Activated CD4-positive, alpha-beta T cell treated with anti-CD3 and anti-CD28 coated beads for 48 hours (primary cell): Measurements from ENCODE around the gene TAL1.

Experiments
- DNase-seq: peaks from one replicate; pipeline ENCODE4 v3.0.0-alpha.2; 2020

Gene TAL1

GRCh38 chr1:47186267-47187185 is 45.5 kb downstream of the TAL1 start:
- DNase-seq = no peak

- no peak for DNase-seq
Measured at GRCh38 chr1:47184822-47185677, 47.0 kb downstream of the TAL1 start.

GRCh38 chr1:47184090-47184821 is 47.8 kb downstream of the TAL1 start:
- no peak for DNase-seq

GRCh38 chr1:47183308-47184089 is 48.5 kb downstream of the TAL1 start:
- DNase-seq = no peak

GRCh38 chr1:47182676-47183235 is 49.3 kb downstream of the TAL1 start:
- DNase-seq = no peak

GRCh38 chr1:47181955-47182675 is 49.9 kb downstream of the TAL1 start:
- no peak for DNase-seq

GRCh38 chr1:47181095-47181954 is 50.7 kb downstream of the TAL1 start:
- DNase-seq = no peak

GRCh38 chr1:47180603-47181094 is 51.4 kb downstream of the TAL1 start:
- no peak for DNase-seq

- DNase-seq = no peak
Measured at GRCh38 chr1:47179988-47180563, 51.9 kb downstream of the TAL1 start.

GRCh38 chr1:47179017-47179987 is 52.7 kb downstream of the TAL1 start:
- peak; percentile 90 for DNase-seq

GRCh38 chr1:47178654-47179016 is 53.4 kb downstream of the TAL1 start:
- no peak for DNase-seq

- DNase-seq = no peak
Measured at GRCh38 chr1:47178020-47178419, 54.0 kb downstream of the TAL1 start.

- peak; percentile 63 for DNase-seq
Measured at GRCh38 chr1:47175227-47175934, 56.6 kb downstream of the TAL1 start.

GRCh38 chr1:47174656-47175020 is 57.4 kb downstream of the TAL1 start:
- no peak for DNase-seq

GRCh38 chr1:47172782-47173181 is 59.2 kb downstream of the TAL1 start:
- DNase-seq = no peak
